Sciatic nerve (tissue), 2 donors: ENCODE results near the gene NDRG3. TPM values are rescaled to one million over a fixed set of nuclear protein-coding genes. Genes with fewer than 3 reads are reported as not detected.
A peak's percentile ranks its signal among the peaks of the same experiment; 100 is the strongest.

Source experiments
- ATAC-seq: fragments of 200-7000 bp; cut with Tn5 transposase; one replicate; pipeline ENCODE4 v1.9.1; 2020; ENCODE audit warnings: mild to moderate bottlenecking, moderate library complexity
- DNase-seq: peaks from one replicate; pipeline ENCODE4 v3.0.0-alpha.2; 2020; ENCODE audit warnings: low spot score
- intact Hi-C: fragments of 100-400 bp; cut with DNase I; formaldehyde crosslinking; loops from one replicate; pipeline ENCODE4 v1.14.2; 2022
- total RNA-seq: library from RNA; stranded (reverse); fragmentation: NEBNext Ultra II Directional; extraction: Animal tissue kit (Norgen Biotek cat#: 25700); gene quantifications from one replicate; pipeline ENCODE4 v1.2.1, GENCODE V29; 2021
- donor health status: DM: no; HTN: no; CAD: no.
- donor health status: DM: no; HTN: no; CAD: no.

Gene NDRG3
- 30.7 TPM for total RNA-seq

GRCh38 chr20:36745927-36746659, at the start of gene NDRG3:
TSS of gene NDRG3 (minus strand) at chr20:36746090. CDS start at chr20:36721735, 24,355 bp downstream.
- intact Hi-C loops = no loop called here
- peak; percentile 99 for ATAC-seq
- peak; percentile 95 for DNase-seq

GRCh38 chr20:36794116-36794474, 48.2 kb upstream of the NDRG3 start:
- DNase-seq (no peak), ATAC-seq (no peak)
- intact Hi-C loops = no loop called here

GRCh38 chr20:36793294-36794115, 47.6 kb upstream of the NDRG3 start:
- peak; percentile 16 for ATAC-seq
- no peak for DNase-seq
- intact Hi-C loops = no loop called here

- ATAC-seq = no peak
- intact Hi-C loops = no loop called here
- DNase-seq = no peak
Observed at GRCh38 chr20:36792422-36792821, 46.5 kb upstream of the NDRG3 start.

GRCh38 chr20:36791862-36792261, 46.0 kb upstream of the NDRG3 start:
- intact Hi-C loops = no loop called here
- DNase-seq (no peak), ATAC-seq (no peak)

GRCh38 chr20:36786663-36787062, 40.8 kb upstream of the NDRG3 start:
- DNase-seq = no peak
- no peak for ATAC-seq
- intact Hi-C loops = no loop called here

GRCh38 chr20:36786246-36786645, 40.4 kb upstream of the NDRG3 start:
- DNase-seq (no peak), ATAC-seq (no peak)
- intact Hi-C loops = no loop called here

- intact Hi-C loops = no loop called here
- ATAC-seq (no peak), DNase-seq (no peak)
Observed at GRCh38 chr20:36785308-36785707, 39.4 kb upstream of the NDRG3 start.

GRCh38 chr20:36784900-36785299, 39.0 kb upstream of the NDRG3 start:
- no peak for DNase-seq
- intact Hi-C loops = no loop called here
- peak; percentile 68 for ATAC-seq

- intact Hi-C loops = no loop called here
- ATAC-seq = no peak
- DNase-seq = no peak
Observed at GRCh38 chr20:36784116-36784515, 38.2 kb upstream of the NDRG3 start.

GRCh38 chr20:36779656-36780025, 33.8 kb upstream of the NDRG3 start:
- intact Hi-C loops = no loop called here
- ATAC-seq (no peak), DNase-seq (no peak)

- intact Hi-C loops = no loop called here
- DNase-seq = no peak
- no peak for ATAC-seq
Observed at GRCh38 chr20:36778831-36779655, 33.2 kb upstream of the NDRG3 start.

- ATAC-seq (no peak), DNase-seq (no peak)
- intact Hi-C loops = no loop called here
Observed at GRCh38 chr20:36777576-36777975, 31.7 kb upstream of the NDRG3 start.

- ATAC-seq = no peak
- intact Hi-C loops = no loop called here
- DNase-seq = no peak
Observed at GRCh38 chr20:36777167-36777566, 31.3 kb upstream of the NDRG3 start.

- intact Hi-C loops = no loop called here
- DNase-seq (no peak), ATAC-seq (no peak)
Observed at GRCh38 chr20:36775826-36776225, 29.9 kb upstream of the NDRG3 start.

- DNase-seq (no peak), ATAC-seq (no peak)
- intact Hi-C loops = no loop called here
Observed at GRCh38 chr20:36775196-36775595, 29.3 kb upstream of the NDRG3 start.

GRCh38 chr20:36773597-36774390, 27.9 kb upstream of the NDRG3 start, which contains the start of gene DSN1:
TSS of gene DSN1 (minus strand) at chr20:36773763. CDS start at chr20:36771458, 2,305 bp downstream.
- DNase-seq = peak; percentile 100
- intact Hi-C loops = loop anchor here (5.0 kb wide), 1 partner anchor 89 kb away; a partner anchor contains a TSS
- peak; percentile 98 for ATAC-seq

GRCh38 chr20:36773107-36773596, 27.3 kb upstream of the NDRG3 start:
- ATAC-seq (no peak), DNase-seq (no peak)
- intact Hi-C loops = loop anchor here (5.0 kb wide), 1 partner anchor 89 kb away; a partner anchor contains a TSS
